Activated T-helper 1 cell treated with Interleukin-2 at 50 U/mL for 16 hours (primary cell): Measurements from ENCODE around the gene IMMP2L.

Experiments used
- DNase-seq: peaks from one replicate; pipeline ENCODE4 v3.0.0-alpha.2; 2020; ENCODE audit warnings: low read depth

IMMP2L gene

DNA sequence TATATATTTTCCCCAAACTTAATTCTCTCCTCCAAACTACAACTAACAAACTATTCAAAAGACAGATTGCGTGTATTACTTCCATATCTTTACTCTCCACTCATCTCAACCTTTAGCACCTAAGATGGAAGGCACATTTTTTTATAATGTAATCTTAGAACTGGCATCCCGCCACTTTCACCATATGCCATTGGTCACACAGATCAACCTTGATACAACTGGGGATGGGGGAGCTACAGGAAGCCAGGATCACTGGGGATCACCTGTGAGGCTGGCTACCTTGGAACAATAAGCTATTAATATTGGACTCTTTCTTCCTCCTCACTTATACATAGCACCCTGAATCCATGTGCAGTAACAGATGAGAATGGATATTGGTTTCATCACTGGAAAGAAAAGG lies 941.0 kb downstream of the IMMP2L start:
- DNase-seq, result no peak

DNA sequence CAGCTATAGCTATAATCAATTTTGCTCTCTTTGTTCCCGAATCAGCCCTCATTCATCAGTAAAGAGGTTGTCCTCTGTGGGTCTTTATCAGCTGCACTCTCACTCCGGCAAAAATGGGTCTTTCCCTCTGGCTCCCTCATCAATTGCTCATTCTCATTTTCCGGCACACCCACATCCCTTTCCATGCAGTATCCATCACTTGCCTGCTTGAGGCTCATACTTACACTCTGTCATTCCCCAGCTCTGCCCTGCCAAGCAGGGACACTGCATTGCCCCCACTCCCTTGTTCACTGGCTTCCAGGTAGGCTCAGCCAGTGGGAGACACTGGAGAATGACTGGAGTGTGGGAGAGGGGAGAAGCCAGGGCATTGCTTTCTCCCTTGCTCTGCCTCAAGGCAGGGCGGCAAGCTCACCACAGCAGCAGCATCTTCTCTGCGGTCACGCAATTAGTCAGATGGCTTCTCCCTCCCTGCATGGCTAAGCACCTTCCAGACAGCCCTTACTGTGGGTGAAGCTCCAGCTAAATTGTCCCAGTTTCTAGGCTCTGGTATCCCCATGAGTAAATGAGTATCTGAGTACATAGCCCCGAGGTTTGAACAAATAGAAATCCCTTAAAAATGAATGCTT lies 942.1 kb downstream of the IMMP2L start:
- no peak for DNase-seq
